Measurements from ENCODE around the gene WNK2.

The WNK2 gene

DNA sequence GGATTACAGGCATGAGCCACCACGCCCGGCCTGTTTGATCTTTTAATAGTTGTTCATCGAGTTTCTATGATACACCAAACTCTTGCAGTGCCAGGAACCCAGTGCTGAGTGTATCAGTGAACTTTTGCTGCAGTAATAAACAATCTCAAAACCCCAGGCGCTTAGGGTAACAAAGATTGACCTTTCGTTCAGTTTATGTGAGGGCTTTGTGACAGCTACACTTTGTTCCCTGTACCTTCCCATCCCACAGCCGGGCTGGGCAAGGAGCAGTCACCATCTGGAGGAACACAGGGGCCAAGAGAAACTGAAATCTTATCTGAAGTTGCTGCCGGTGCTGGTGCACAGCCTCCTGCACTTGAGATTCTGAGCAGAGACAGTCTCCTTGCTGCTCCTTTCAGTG lies 17.2 kb upstream of the WNK2 start:
- no peak for TF ChIP-seq ZFX (IDR thresholded peaks at IDR 0.05)
- TF ChIP-seq CTCF (conservative IDR thresholded peaks at IDR 0.05): no peak

DNA sequence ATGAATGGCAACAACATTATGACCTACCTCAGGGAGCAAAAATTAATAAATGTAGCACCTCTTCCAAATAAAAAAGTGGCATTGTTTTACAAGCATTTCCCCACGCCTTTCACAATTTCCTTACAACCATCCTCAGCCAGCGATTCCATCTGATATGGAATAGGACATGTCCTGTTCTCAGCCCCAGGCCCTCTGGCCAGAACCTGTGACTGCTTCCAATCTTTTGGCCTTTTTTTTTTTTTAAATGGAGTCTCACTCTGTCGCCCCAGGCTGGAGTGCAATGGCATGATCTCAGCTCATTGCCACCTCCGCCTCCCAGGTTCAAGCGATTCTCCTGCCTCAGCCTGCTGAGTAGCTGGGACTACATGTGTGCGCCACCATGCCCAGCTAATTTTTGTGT lies 16.8 kb upstream of the WNK2 start:
- H3K27ac ChIP-seq: no peak overlapping the region
- TF ChIP-seq ZFX (IDR thresholded peaks at IDR 0.05) (no peak), CTCF (conservative IDR thresholded peaks at IDR 0.05) (no peak)

More for the DNA sequence above, 17.2 kb upstream of the WNK2 start:
- H3K27ac ChIP-seq: no peak overlapping the region

- TF ChIP-seq ZFX (IDR thresholded peaks at IDR 0.05) (no peak), CTCF (conservative IDR thresholded peaks at IDR 0.05) (no peak)
- H3K27ac ChIP-seq: no peak overlapping the region
These were observed 16.1 kb upstream of the WNK2 start for GRCh38 chr9:93167838-93168237.

- no peak overlapping the region for H3K27ac ChIP-seq
- TF ChIP-seq CTCF (conservative IDR thresholded peaks at IDR 0.05) (no peak), ZFX (IDR thresholded peaks at IDR 0.05) (no peak)
These were observed 15.4 kb upstream of the WNK2 start for GRCh38 chr9:93168581-93168980.

GRCh38 chr9:93169444-93169843 lies 14.5 kb upstream of the WNK2 start:
- no peak for TF ChIP-seq ZFX (IDR thresholded peaks at IDR 0.05)
- no peak for TF ChIP-seq CTCF (conservative IDR thresholded peaks at IDR 0.05)
- no peak overlapping the region for H3K27ac ChIP-seq

DNA sequence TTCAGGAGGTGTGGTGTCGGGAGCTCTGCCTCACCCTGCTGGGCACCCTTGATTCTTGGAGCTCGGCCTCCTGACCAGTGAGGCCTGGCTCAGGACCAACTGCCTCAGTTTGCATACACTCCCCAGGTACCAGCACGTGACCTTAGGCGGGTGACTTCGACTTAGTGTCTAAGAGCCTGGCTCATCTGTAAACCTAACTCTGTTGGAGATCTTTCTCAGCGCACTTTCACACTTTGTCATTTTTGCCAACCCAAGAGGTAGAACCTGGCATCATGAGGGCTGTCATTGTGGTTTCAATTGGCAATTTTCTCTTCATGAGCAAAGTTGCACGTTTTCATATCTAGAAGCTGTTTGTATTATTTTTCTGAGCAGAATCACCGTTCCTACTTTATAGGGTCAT lies 13.4 kb upstream of the WNK2 start:
- TF ChIP-seq CTCF (conservative IDR thresholded peaks at IDR 0.05) (no peak), ZFX (IDR thresholded peaks at IDR 0.05) (no peak)

DNA sequence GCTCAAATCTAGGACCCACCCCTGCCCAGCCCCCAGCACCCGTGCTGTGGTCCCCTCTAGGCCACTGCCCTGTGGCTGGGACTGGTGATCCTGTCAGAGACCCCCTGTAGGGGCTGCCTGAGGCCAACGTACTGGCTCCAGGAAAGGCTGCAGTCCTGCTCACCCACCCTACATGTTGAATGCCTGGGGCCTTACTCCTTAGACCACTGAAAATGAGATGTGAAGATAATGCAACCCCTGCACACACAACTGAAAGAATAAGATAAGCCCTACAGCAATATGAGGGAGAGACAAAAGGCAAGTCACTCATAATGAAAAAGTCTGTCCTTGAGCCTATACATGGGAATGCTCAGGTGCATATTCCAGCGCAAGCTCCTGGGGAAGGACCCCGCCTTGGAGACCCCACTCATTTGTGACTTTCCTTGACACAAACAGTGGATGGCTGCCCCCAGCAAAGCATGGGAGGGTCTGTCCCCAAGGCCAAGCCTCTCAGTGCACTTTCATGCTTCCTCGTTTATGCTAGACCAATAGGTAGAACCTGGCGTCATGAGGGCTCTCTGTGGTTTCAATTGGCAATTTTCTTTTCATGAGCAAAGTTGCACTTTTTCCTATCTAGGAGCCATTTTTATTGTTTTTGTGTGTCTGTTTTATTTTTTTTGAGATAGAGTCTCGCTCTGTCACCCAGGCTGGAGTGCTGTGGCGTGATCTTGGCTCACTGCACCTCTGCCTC lies 12.5 kb upstream of the WNK2 start:
- TF ChIP-seq CTCF (conservative IDR thresholded peaks at IDR 0.05) (no peak), ZFX (IDR thresholded peaks at IDR 0.05) (no peak)
- no peak overlapping the region for H3K27ac ChIP-seq

More for the DNA sequence above, 13.4 kb upstream of the WNK2 start:
- H3K27ac ChIP-seq: no peak overlapping the region

Measured in C4-2B (cell line).